ENCODE data around the gene RAB11FIP3. TPM values are rescaled to one million over a fixed set of nuclear protein-coding genes. Genes with fewer than 3 reads are reported as not detected.

RAB11FIP3 gene
- total RNA-seq, 1 donor from 2014 or later = 47.0 TPM

GRCh38 chr16:378821-379182 lies 46.6 kb upstream of the RAB11FIP3 start:
- H3K27me3 ChIP-seq = no peaks in the 10 kb centered on the region
- peaks cover 30 to 33% of the 10 kb centered on the region in 2 donors for H3K36me3 ChIP-seq
- intact Hi-C loops (cut with DNase I) = no loop called here
- peaks cover 5 to 12% of the 10 kb centered on the region in 2 donors for H3K4me1 ChIP-seq
- H3K27ac ChIP-seq = no peak overlapping the region
- no peak for TF ChIP-seq CTCF (IDR thresholded peaks at IDR 0.05)
- no peaks in the 10 kb centered on the region for H3K9me3 ChIP-seq
- DNase-seq (ENCODE audit: low spot score in 2 of 2) = no peak
- no peak overlapping the region for H3K4me3 ChIP-seq

GRCh38 chr16:379183-379960 lies 46.1 kb upstream of the RAB11FIP3 start:
- H3K36me3 ChIP-seq = peaks cover 27 to 28% of the 10 kb centered on the region in 2 donors
- intact Hi-C loops (cut with DNase I) = no loop called here
- no peak overlapping the region for H3K27ac ChIP-seq
- TF ChIP-seq CTCF (IDR thresholded peaks at IDR 0.05) = no peak
- H3K4me1 ChIP-seq = peaks cover 5 to 12% of the 10 kb centered on the region in 2 donors
- H3K4me3 ChIP-seq = no peak overlapping the region
- H3K27me3 ChIP-seq = no peaks in the 10 kb centered on the region
- no peak for DNase-seq (ENCODE audit: low spot score in 2 of 2)
- no peaks in the 10 kb centered on the region for H3K9me3 ChIP-seq

DNA sequence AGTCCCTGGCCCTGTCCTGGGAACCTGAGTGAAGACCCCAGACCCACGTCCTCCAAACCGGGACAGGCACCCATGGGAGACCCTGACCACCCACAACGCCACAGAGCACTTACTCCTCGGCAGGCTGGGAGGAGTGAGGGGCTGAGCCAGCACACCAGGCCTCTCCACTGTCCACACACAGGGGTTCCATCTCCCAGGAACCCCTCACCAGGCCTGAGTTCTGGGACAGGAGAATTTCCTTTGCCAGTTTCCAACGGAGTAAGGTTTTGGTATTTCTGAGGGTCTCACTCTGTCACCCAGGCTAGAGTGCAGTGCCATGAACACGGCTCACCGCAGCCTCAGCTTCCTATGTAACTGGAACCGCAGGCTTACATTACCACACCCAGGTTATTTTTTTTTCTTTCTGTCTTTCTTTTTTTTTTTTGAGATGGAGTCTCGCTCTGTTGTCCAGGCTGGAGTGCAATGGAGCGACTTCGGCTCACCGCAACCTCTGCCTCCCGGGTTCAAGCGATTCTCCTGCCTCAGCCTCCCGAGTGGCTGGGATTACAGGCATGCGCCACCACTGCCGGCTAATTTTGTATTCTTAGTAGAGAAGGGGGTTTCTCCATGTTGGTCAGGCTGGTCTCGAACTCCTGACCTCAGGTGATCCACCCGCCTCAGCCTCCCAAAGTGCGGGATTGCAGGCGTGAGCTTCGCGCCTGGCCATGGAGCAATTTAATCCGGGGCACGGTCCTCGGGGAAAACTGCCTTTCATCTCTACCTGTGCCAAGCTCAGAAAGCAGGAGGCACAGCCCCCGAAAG lies 45.3 kb upstream of the RAB11FIP3 start:
- H3K4me3 ChIP-seq = peak overlapping the region; percentile 86 to 98
- H3K9me3 ChIP-seq = no peaks in the 10 kb centered on the region
- DNase-seq (ENCODE audit: low spot score in 2 of 2) = no peak
- peaks cover 19 to 20% of the 10 kb centered on the region in 2 donors for H3K36me3 ChIP-seq
- H3K27ac ChIP-seq = no peak overlapping the region
- H3K4me1 ChIP-seq = peaks cover 5 to 12% of the 10 kb centered on the region in 2 donors
- intact Hi-C loops (cut with DNase I) = loop anchor here (5.0 kb wide), 3 partner anchors 42 to 207 kb away; partner anchors contain the start of gene CAPN15
- no peaks in the 10 kb centered on the region for H3K27me3 ChIP-seq
- no peak for TF ChIP-seq CTCF (IDR thresholded peaks at IDR 0.05)

GRCh38 chr16:380762-381011 lies 44.8 kb upstream of the RAB11FIP3 start:
- Histone ChIP-seq H3K9me3 (no peaks in the 10 kb centered on the region), H3K36me3 (peaks cover 17 to 19% of the 10 kb centered on the region in 2 donors), H3K27me3 (no peaks in the 10 kb centered on the region), H3K4me1 (peaks cover 5 to 12% of the 10 kb centered on the region in 2 donors), H3K4me3 (peak overlapping the region; percentile 86 to 98), H3K27ac (no peak overlapping the region)
- intact Hi-C loops (cut with DNase I) = loop anchor here (1.0 to 5.0 kb wide), 4 partner anchors 27 to 207 kb away; partner anchors contain the start of gene CAPN15
- no peak for DNase-seq (ENCODE audit: low spot score in 2 of 2)
- TF ChIP-seq CTCF (IDR thresholded peaks at IDR 0.05) = no peak

GRCh38 chr16:381012-381788 lies 44.2 kb upstream of the RAB11FIP3 start:
- Histone ChIP-seq H3K9me3 (no peaks in the 10 kb centered on the region), H3K27me3 (no peaks in the 10 kb centered on the region), H3K4me1 (peaks cover 5 to 12% of the 10 kb centered on the region in 2 donors), H3K36me3 (peaks cover 12 to 15% of the 10 kb centered on the region in 2 donors), H3K27ac (peak overlapping the region; percentile 35 to 64), H3K4me3 (peak overlapping the region; percentile 86 to 98)
- no peak for DNase-seq (ENCODE audit: low spot score in 2 of 2)
- intact Hi-C loops (cut with DNase I) = loop anchor here (1.0 to 5.0 kb wide), 4 partner anchors 28 to 206 kb away; partner anchors contain the start of gene CAPN15
- no peak for TF ChIP-seq CTCF (IDR thresholded peaks at IDR 0.05)
